Pancreas (tissue), 10 donors: ENCODE results near the gene CEP85L. TPM values are rescaled to one million over a fixed set of nuclear protein-coding genes. Genes with fewer than 3 reads are reported as not detected.

Experiments
- ATAC-seq, 4 donors: fragments of 200-7000 bp; cut with Tn5 transposase; one replicate each; pipeline versions ENCODE4 v1.8.0 to v1.9.1; 2020; ENCODE audit warnings: mild to moderate bottlenecking in 4 of 4, moderate library complexity in 4 of 4
- DNase-seq, 6 donors: peaks; one replicate each; pipeline ENCODE4 v3.0.0-alpha.2; 2020
- FAIRE-seq: peaks from 2 replicates; lab custom pipeline; 2012; peaks lifted over from hg19 to GRCh38; lab: Jason Lieb, UNC
- H3K27ac ChIP-seq, 4 donors: fragments of 200-600 bp; sonication (generic); 1 replicate in 3 of 4; 2 replicates in 1 of 4; pipeline versions ENCODE4 v1.5.0 to v1.8.0; 2020
- H3K27me3 ChIP-seq, 4 donors: fragments of 200-600 bp; one replicate each; pipeline ENCODE4 v1.8.0; 2021
- H3K36me3 ChIP-seq, 3 donors: fragments of 200-600 bp; sonication (generic) in 1 of 3; one replicate each; pipeline versions ENCODE4 v1.5.0 to v1.8.0; 2020 to 2021
- H3K4me1 ChIP-seq, 3 donors: fragments of 200-600 bp; one replicate each; pipeline ENCODE4 v1.8.0; 2021
- H3K4me3 ChIP-seq, 4 donors: fragments of 200-600 bp; sonication (generic) in 2 of 4; one replicate each; pipeline versions ENCODE4 v1.5.0 to v1.8.0; 2020 to 2021
- H3K9me3 ChIP-seq, 4 donors: fragments of 200-600 bp; one replicate each; pipeline ENCODE4 v1.8.0; 2021
- CTCF ChIP-seq, 4 donors: fragments of 200-600 bp; sonication (generic) in 3 of 4; IDR thresholded peaks; one replicate each; pipeline versions ENCODE4 v1.5.0 to v1.8.0; 2021; ENCODE audit warnings: antibody characterized with exemption in 4 of 4
- WGBS, 2 donors: extraction: QIAGEN DNeasy Blood & Tissue Kit; methylation state at CpG; one replicate each; pipeline ENCODE4 v1.1.7; 2013; 5-methylcytosine and 5-hydroxymethylcytosine counted together
- intact Hi-C, 3 donors: fragments of 100-400 bp; cut with DNase I; formaldehyde crosslinking; loops; one replicate each; pipeline versions ENCODE4 v1.11.1 to v1.14.2; 2022
- polyA plus RNA-seq, 2 donors: library from polyadenylated mRNA; stranded (reverse); fragments of 200-250 nt; gene quantifications; one replicate each; pipeline ENCODE4 v1.2.3, GENCODE V29; 2013
- total RNA-seq, 6 donors: library from RNA; stranded (reverse); fragmentation: NEBNext Ultra II Directional in 4 of 6; extraction: Animal tissue kit (Norgen Biotek cat#: 25700) in 4 of 6; gene quantifications; one replicate each; pipeline versions ENCODE4 v1.2.1 to v1.2.4, GENCODE V29; 2021 to 2023
- donor health status: healthy with polysubstance abuse.
- donor health status: DM: no; HTN: no; CAD: no; lungs with moderate emphysema.
- donor health status: DM: no; HTN: no; CAD: no.
- donor health status: control.
- donor health status: control.
- donor health status: Bipolar disorder and iron deficiency.
- donor health status: DM: yes; HTN: yes; CAD: no.
- donor health status: DM: no; HTN: no; CAD: no.
- donor health status: DM: no; HTN: no; CAD: no.
- donor health status: DM: yes; HTN: yes; CAD: no.

The CEP85L gene
- total and polyA plus RNA-seq, 8 donors, result 1.1 to 8.1 (median 6.1) TPM

GRCh38 chr6:118574051-118574865 is 77.1 kb downstream of the CEP85L start:
- WGBS, 2 donors, result 94 to 97% methylated on average over 13 of the region's 13 CpGs
- no peaks in the 10 kb centered on the region for H3K27me3 ChIP-seq
- H3K4me3 ChIP-seq, result no peak overlapping the region
- no peaks in the 10 kb centered on the region for H3K4me1 ChIP-seq
- H3K36me3 ChIP-seq, result no peaks in the 10 kb centered on the region
- intact Hi-C loops, result no loop called here
- no peaks in the 10 kb centered on the region for H3K9me3 ChIP-seq
- FAIRE-seq (no peak), DNase-seq (no peak), ATAC-seq (peak in 1 of 4 donors; percentile 59)
- no peak overlapping the region for H3K27ac ChIP-seq
- no peak for TF ChIP-seq CTCF (IDR thresholded peaks at IDR 0.05)

- no peak for ATAC-seq
- no peak for DNase-seq
- H3K27me3 ChIP-seq, result no peaks in the 10 kb centered on the region
- H3K27ac ChIP-seq, result no peak overlapping the region
- no peaks in the 10 kb centered on the region for H3K4me1 ChIP-seq
- H3K9me3 ChIP-seq, result no peaks in the 10 kb centered on the region
- no peak for FAIRE-seq
- intact Hi-C loops, result no loop called here
- no peak for TF ChIP-seq CTCF (IDR thresholded peaks at IDR 0.05)
- 95 to 97% methylated on average over 2 of the region's 2 CpGs for WGBS, 2 donors
- H3K36me3 ChIP-seq, result no peaks in the 10 kb centered on the region
- H3K4me3 ChIP-seq, result no peak overlapping the region
Measured at GRCh38 chr6:118571121-118571520, 80.3 kb downstream of the CEP85L start.

GRCh38 chr6:118569498-118569897 is 81.9 kb downstream of the CEP85L start:
- H3K4me3 ChIP-seq, result no peak overlapping the region
- no peaks in the 10 kb centered on the region for H3K9me3 ChIP-seq
- ATAC-seq (no peak), DNase-seq (no peak), FAIRE-seq (no peak)
- H3K27me3 ChIP-seq, result no peaks in the 10 kb centered on the region
- intact Hi-C loops, result no loop called here
- no peaks in the 10 kb centered on the region for H3K36me3 ChIP-seq
- no peak for TF ChIP-seq CTCF (IDR thresholded peaks at IDR 0.05)
- no peak overlapping the region for H3K27ac ChIP-seq
- H3K4me1 ChIP-seq, result no peaks in the 10 kb centered on the region
- WGBS, 2 donors, result 93 to 96% methylated on average over 1 of the region's 1 CpG

- Histone ChIP-seq H3K4me1 (no peaks in the 10 kb centered on the region), H3K27me3 (no peaks in the 10 kb centered on the region), H3K36me3 (no peaks in the 10 kb centered on the region), H3K4me3 (no peak overlapping the region), H3K27ac (no peak overlapping the region), H3K9me3 (no peaks in the 10 kb centered on the region)
- no peak for FAIRE-seq
- no peak for TF ChIP-seq CTCF (IDR thresholded peaks at IDR 0.05)
- intact Hi-C loops, result no loop called here
- DNase-seq, result no peak
- ATAC-seq, result no peak
- WGBS, 2 donors, result 79 to 83% methylated on average over 3 of the region's 3 CpGs
Measured at GRCh38 chr6:118567974-118568373, 83.4 kb downstream of the CEP85L start.

- H3K4me3 ChIP-seq, result no peak overlapping the region
- no peak for FAIRE-seq
- intact Hi-C loops, result no loop called here
- peak; percentile 72 to 93 (median 93) for ATAC-seq
- 63 to 66% methylated on average over 5 of the region's 5 CpGs for WGBS, 2 donors
- H3K36me3 ChIP-seq, result no peaks in the 10 kb centered on the region
- TF ChIP-seq CTCF (IDR thresholded peaks at IDR 0.05), result peak in 3 of 4 donors; percentile 32 to 37 (median 34)
- H3K27ac ChIP-seq, result no peak overlapping the region
- no peak for DNase-seq
- no peaks in the 10 kb centered on the region for H3K9me3 ChIP-seq
- no peaks in the 10 kb centered on the region for H3K4me1 ChIP-seq
- H3K27me3 ChIP-seq, result no peaks in the 10 kb centered on the region
Measured at GRCh38 chr6:118565311-118565960, 86.0 kb downstream of the CEP85L start.
